ENCODE results near the gene SMG9. TPM values are rescaled to one million over a fixed set of nuclear protein-coding genes. Genes with fewer than 3 reads are reported as not detected.

The SMG9 gene
- total RNA-seq, 1 donor from 2014 or later = 126 TPM

GRCh38 chr19:43681821-43682220, 72.9 kb downstream of the SMG9 start:
- no peak overlapping the region for H3K4me3 ChIP-seq
- no peaks in the 10 kb centered on the region for H3K27me3 ChIP-seq
- intact Hi-C loops (cut with DNase I) = no loop called here
- TF ChIP-seq, protein P1, sequence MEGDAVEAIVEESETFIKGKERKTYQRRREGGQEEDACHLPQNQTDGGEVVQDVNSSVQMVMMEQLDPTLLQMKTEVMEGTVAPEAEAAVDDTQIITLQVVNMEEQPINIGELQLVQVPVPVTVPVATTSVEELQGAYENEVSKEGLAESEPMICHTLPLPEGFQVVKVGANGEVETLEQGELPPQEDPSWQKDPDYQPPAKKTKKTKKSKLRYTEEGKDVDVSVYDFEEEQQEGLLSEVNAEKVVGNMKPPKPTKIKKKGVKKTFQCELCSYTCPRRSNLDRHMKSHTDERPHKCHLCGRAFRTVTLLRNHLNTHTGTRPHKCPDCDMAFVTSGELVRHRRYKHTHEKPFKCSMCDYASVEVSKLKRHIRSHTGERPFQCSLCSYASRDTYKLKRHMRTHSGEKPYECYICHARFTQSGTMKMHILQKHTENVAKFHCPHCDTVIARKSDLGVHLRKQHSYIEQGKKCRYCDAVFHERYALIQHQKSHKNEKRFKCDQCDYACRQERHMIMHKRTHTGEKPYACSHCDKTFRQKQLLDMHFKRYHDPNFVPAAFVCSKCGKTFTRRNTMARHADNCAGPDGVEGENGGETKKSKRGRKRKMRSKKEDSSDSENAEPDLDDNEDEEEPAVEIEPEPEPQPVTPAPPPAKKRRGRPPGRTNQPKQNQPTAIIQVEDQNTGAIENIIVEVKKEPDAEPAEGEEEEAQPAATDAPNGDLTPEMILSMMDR (IDR thresholded peaks at IDR 0.05) = no peak
- H3K27ac ChIP-seq = no peak overlapping the region
- no peak for DNase-seq (ENCODE audit: low spot score in 2 of 2)
- H3K36me3 ChIP-seq = no peaks in the 10 kb centered on the region
- H3K9me3 ChIP-seq = no peaks in the 10 kb centered on the region
- no peaks in the 10 kb centered on the region for H3K4me1 ChIP-seq

- Histone ChIP-seq H3K4me3 (no peak overlapping the region), H3K4me1 (no peaks in the 10 kb centered on the region), H3K27me3 (no peaks in the 10 kb centered on the region), H3K9me3 (no peaks in the 10 kb centered on the region), H3K36me3 (no peaks in the 10 kb centered on the region), H3K27ac (no peak overlapping the region)
- no peak for DNase-seq (ENCODE audit: low spot score in 2 of 2)
- TF ChIP-seq, protein P1 (IDR thresholded peaks at IDR 0.05) = no peak
- intact Hi-C loops (cut with DNase I) = no loop called here
These were observed 76.1 kb downstream of the SMG9 start for GRCh38 chr19:43678512-43679261.

Other genes starting within 250 kb of the SMG9 start
- gene ETHE1, start 227.8 kb downstream of the SMG9 start, total RNA-seq = 118 TPM
- gene ZNF575, start 221.8 kb downstream of the SMG9 start, total RNA-seq = not detected
- 6.4 TPM for gene XRCC1, start 179.4 kb downstream of the SMG9 start, total RNA-seq
- 2.2 TPM for gene PINLYP, start 179.2 kb downstream of the SMG9 start, total RNA-seq
- 17.2 TPM for gene IRGQ, start 158.8 kb downstream of the SMG9 start, total RNA-seq
- gene ZNF576, start 158.4 kb downstream of the SMG9 start, total RNA-seq = 3.1 TPM
- 0.32 TPM for gene SRRM5, start 142.9 kb downstream of the SMG9 start, total RNA-seq
- gene ZNF428, start 135.3 kb downstream of the SMG9 start, total RNA-seq = 37.3 TPM
- gene CADM4, start 115.1 kb downstream of the SMG9 start, total RNA-seq = 3.5 TPM
- 30.2 TPM for gene PLAUR, start 84.8 kb downstream of the SMG9 start, total RNA-seq
- gene IRGC, start 38.9 kb downstream of the SMG9 start, total RNA-seq = not detected
- 2.3 TPM for gene KCNN4, start 26.0 kb upstream of the SMG9 start, total RNA-seq
- gene LYPD5, start 47.5 kb upstream of the SMG9 start, total RNA-seq = not detected
- not detected for gene ZNF283, start 72.4 kb upstream of the SMG9 start, total RNA-seq
- not detected for gene ZNF404, start 129.0 kb upstream of the SMG9 start, total RNA-seq
- 6.5 TPM for gene ZNF45, start 180.3 kb upstream of the SMG9 start, total RNA-seq
- 2.6 TPM for gene ZNF221, start 196.3 kb upstream of the SMG9 start, total RNA-seq
- not detected for gene ZNF155, start 229.2 kb upstream of the SMG9 start, total RNA-seq
- gene ZNF230, start 248.0 kb upstream of the SMG9 start, total RNA-seq = 0.32 TPM

Data from ascending aorta (tissue), 2 donors.